Skin of body (tissue), 2 donors: ENCODE measurements around the gene OR4D1. TPM values are rescaled to one million over a fixed set of nuclear protein-coding genes. Genes with fewer than 3 reads are reported as not detected.

Source experiments
- DNase-seq: peaks from one replicate; lab custom pipeline; 2025; lab: John Stamatoyannopoulos, UW
- total RNA-seq: library from RNA; depleted of rRNA; stranded (reverse); fragments of >200 nt; gene quantifications from one replicate; pipeline ENCODE4 v1.2.3, GENCODE V29; 2014

Gene OR4D1
- total RNA-seq, 1 donor from 2014 or later, result not detected

DNA sequence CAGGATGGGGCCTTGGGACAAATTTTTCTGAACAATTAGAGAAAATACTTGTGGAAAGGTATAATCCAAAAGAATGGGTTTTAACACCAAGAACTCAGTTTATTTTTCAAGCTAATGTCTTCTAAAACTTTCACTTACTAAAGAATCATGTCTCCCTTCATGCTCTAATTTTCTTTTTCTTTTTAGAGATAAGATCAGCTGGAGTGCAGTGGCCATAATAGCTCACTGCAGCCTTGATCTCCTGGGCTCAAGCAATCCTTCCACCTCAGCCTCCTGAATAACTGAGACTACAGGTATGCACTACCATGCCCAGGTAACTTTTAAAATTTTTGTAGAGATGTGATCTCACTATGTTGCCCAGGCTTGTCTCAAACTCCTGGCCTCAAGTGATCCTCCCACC lies 5.5 kb downstream of the OR4D1 start:
- DNase-seq, result no peak

DNA sequence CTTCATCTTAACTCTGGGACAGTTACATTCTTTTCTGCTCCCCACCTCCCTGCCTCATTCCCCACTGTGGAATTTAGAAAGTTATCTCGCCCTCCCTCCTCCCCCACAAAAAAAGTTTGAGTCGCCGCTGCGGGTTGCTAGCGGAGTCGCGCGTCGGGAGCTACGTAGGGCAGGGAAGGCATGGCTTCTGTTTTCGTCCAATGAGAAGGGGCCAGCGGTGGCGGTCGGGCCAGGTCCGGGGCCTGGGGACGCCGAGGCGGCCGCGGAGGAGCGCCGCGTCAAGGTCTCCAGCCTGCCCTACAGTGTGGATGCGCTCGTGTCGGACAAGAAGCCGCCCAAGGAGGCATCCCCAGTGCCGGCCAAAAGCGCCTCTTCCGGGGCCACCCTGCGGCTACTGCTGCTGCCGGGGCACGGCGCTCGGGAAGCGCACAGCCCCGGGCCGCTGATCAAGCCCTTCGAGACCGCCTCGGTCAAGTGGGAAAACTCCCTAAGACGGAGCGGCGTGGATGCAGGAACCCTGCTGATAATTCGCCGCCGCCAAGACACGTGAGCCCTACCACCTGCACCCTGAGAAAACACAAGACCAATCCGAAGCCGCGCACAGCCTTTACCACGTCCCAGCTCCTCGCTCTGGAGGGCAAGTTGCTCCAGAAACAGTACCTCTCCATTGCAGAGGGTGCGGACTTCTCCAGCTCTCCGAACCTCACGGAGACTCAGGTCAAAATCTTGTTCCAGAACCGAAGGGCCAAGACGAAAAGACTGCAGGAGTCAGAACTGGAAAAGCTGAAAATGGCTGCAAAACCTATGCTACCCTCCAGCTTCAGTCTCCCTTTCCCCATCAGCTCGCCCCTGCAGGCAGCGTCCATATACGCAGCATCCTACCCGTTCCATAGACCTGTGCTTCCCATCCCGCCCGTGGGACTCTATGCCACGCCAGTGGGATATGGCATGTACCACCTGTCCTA lies 8.9 kb downstream of the OR4D1 start:
- no peak for DNase-seq

DNA sequence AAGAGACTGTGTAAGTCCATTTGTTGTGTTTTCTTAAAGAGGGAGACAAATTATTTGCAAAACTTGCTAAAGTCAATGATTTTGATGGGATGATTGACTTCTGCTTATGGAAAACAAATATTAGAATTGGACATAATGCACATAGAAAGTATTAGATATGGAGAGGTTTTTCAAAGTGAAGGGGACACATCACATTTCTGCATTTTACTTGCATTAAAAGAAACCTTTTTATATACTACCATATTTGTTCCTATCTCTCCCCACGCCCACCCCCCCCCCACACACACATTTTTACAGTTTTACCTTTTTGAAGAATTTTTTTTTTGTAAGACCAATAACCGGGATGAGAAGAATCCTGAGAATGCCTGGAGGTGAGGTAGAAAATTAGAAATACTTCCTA lies 10.0 kb downstream of the OR4D1 start:
- DNase-seq, result no peak

DNA sequence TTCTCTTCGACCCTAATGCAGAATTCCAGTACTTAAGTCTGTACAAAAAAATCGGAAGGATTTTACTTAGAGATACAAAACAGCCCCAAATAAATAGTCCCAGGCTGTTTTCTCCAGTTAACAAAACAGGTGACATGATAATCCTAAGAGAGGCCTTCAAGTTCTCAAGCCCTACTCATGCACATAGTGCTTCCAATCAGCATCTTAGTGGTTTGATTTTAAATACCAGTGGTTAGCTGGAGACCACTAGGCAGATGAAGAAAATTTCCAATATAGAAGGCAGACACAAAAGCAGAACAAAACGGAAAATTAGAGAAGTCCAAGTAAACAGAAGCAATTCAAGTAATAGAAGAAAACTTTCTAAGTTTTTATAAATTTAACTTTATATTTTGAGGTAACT lies 13.4 kb downstream of the OR4D1 start:
- DNase-seq, result no peak

- no peak for DNase-seq
Observed at GRCh38 chr17:58165981-58166380, 17.8 kb downstream of the OR4D1 start.

DNA sequence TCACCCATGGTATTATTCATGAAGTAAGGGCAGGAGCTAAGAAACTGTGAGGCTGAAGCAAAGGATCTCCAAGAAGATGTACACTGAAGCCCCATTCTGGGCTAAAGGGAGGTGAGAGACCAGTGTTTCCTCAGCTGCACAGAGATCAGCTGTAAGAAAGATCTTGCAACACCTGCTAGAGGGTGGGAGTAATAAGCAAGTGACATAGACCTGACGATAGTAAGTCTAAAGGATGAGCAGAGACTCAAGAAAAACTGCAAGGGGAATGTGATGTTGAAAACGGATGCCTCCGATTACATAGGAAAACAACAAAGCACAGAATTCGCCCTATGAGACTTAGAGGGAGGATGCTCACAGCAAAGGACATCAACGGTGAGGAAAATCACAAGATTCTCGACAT lies 18.5 kb downstream of the OR4D1 start, which contains the start of gene OR4D2:
TSS of gene OR4D2 (plus strand) at position 301 of the 400 bp plus-strand sequence. CDS start 2,674 bp downstream, outside the sequence.
- DNase-seq, result no peak

DNA sequence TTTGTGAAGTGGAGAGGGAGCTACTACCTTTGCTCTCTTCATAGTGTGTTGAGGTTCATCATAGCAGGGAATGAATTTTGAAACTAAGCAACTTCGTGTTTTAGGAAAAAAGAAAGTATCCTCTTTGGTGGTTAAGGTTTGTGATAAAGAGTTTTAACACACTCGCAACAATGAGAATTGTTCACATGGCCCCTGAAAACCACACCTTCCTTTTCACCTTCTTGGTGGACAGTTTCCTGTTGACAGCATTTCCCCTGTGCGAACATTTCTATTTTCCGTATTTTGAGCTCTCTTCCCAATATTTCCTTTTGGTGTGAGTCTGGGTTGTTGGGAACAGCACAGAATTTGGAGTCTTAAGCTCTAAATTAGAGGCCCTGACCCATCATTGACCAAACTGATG lies 22.4 kb downstream of the OR4D1 start:
- DNase-seq, result no peak

- DNase-seq, result no peak
Observed at GRCh38 chr17:58172369-58173071, 24.3 kb downstream of the OR4D1 start.

GRCh38 chr17:58174871-58175270 lies 26.7 kb downstream of the OR4D1 start:
- DNase-seq, result no peak

GRCh38 chr17:58176200-58176599 lies 28.0 kb downstream of the OR4D1 start:
- DNase-seq, result no peak

- DNase-seq, result no peak
Observed at GRCh38 chr17:58181796-58182195, 33.6 kb downstream of the OR4D1 start.

- no peak for DNase-seq
Observed at GRCh38 chr17:58183514-58183913, 35.3 kb downstream of the OR4D1 start.

DNA sequence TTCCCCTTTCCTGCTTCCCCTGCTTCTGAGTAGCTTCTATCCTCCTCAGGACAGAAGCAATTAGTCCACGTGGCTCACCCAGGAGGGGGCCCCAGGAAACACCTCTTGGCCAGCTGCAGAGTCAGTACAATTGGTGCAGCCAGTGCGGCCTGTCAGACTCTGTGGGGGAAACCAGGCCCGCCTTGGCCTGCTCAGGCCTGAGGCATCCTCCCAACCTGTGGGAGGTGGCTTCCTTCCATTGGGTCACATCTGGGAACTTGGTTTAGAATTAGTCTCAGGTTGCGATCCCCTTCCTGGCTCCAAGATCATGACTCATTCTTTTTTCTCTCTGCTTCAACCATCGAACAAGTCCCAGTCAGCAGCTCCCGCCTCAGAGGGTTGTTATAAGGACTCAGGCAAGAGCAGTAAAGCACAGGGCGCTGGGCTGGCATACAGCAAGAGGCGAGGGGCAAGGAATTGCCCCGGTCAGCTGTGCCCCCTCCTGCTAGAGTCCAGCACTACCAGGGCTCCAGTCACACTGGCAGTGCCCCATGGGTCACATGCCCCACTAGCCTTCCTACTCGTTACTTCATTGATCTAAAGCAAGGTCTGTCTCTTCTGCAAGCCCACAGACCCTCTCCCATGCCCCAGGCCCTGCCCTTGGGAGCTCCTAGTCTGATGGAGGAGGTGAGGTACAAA lies 36.3 kb downstream of the OR4D1 start:
- no peak for DNase-seq

DNA sequence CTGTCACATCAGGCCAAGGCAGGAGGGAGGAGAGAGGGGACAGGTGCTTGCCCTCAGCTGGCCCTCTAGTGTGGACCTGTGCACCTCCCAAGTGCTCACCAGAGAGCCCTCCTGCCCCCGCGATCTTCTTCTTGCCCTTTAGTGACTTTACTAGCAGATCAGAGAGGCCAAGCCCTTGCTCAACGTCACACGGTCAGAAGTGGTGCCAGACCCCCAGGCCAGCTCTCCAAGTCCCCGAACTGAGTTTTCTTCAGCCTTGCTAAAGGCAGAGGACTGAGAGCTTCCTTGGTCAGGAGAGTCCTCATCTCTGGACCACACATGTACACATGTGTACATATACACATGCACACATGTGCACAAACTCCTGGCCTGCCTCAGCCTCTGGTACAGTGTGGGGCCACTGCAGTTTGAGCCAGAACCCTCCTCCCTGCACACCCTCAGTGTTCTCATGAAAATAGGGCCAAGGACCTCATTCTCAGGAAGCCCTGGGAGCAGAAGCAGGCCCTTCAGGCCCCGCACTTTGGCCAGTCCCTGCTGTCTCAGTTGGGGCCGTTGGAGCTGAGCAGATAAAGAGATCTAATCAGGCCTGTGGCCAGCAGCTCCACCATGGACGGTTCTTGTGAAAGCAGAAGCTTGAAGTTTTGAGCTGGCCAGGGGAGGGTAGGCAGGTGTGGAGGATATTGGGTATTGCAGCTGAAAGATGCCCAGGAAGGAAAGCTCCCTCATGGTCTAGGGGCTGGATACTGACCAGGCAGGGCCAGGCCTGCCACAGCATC lies 37.0 kb downstream of the OR4D1 start:
- no peak for DNase-seq

- DNase-seq, result no peak
Observed at GRCh38 chr17:58186591-58186990, 38.4 kb downstream of the OR4D1 start.

- DNase-seq, result no peak
Observed at GRCh38 chr17:58187063-58187462, 38.9 kb downstream of the OR4D1 start.

GRCh38 chr17:58187675-58188074 lies 39.5 kb downstream of the OR4D1 start:
- no peak for DNase-seq

DNA sequence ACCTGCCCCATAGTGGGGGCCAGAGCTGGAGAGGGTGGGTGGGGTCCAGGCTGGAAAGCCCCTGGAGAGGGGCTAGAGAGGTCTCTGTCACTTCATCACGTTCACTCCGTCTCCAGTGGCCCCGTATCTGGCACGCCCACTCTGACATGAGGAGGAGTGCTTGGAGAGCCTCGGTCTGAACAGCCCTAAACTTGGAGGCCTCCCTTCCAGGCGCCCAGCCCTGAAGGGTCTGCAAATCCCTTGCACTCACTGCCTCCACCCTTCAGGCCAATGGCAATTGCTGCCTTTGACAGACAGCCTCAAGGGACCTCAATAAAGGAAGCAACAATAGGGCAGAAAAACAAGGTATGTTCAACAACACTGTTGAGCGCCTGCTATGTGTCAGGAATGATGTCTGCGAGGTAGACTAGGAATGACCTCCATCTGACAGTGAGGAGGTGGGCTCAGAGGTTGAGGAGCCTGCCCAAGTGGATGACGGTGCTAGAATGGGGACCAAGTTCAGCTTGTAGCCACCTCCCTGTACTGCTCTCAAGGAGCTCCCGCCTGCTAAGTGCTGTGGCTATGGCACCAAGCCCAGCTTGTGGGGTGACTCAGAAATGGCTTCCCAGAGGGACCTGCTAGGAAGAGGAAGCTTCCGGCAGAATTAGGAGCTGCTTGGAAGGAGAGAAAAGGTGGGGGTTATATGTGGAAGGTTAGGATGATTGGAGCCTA lies 41.4 kb downstream of the OR4D1 start:
- DNase-seq, result no peak

GRCh38 chr17:58191241-58191896 lies 43.2 kb downstream of the OR4D1 start:
- DNase-seq, result no peak

GRCh38 chr17:58192612-58193011 lies 44.4 kb downstream of the OR4D1 start, which contains the start of gene EPX:
Gene EPX (plus strand): TSS chr17:58192726. CDS start chr17:58192847, 121 bp downstream.
- no peak for DNase-seq
